ENCODE results near the gene NDUFA1.
"Not testable (repeated sequence)": the region's sequence is repeated elsewhere in the genome, so short reads cannot be mapped to it uniquely, and the experiment has no call there.

Gene NDUFA1

GRCh38 chrX:119871599-119872395 is at the start of gene NDUFA1, which contains the start of gene RNF113A:
Gene NDUFA1, plus strand, starts transcription at chrX:119871832. Its CDS starts 80 bp downstream, at chrX:119871912.
Gene RNF113A, minus strand, starts transcription at chrX:119871733. Its CDS starts 120 bp downstream, at chrX:119871613.
- Histone ChIP-seq H3K36me3 (ENCODE audit: control insufficient read depth, insufficient read depth, low read length) (no peaks in the 10 kb centered on the region), H3K4me1 (ENCODE audit: control insufficient read depth, insufficient read depth, low read length) (no peaks in the 10 kb centered on the region), H3K27me3 (ENCODE audit: control insufficient read depth, insufficient read depth, low read length) (no peaks in the 10 kb centered on the region), H3K9me3 (ENCODE audit: control insufficient read depth, low read length) (no peaks in the 10 kb centered on the region), H3K4me3 (ENCODE audit: low read length) (peak within 1 kb of the TSS; percentile 82), H3K9ac (ENCODE audit: low read length) (peak within 1 kb of the TSS; percentile 95)

GRCh38 chrX:119824221-119824620 is 47.4 kb upstream of the NDUFA1 start:
- not testable (repeated sequence) for H3K4me1 ChIP-seq (ENCODE audit: control insufficient read depth, insufficient read depth, low read length); H3K9ac ChIP-seq (ENCODE audit: low read length); H3K27me3 ChIP-seq (ENCODE audit: control insufficient read depth, insufficient read depth, low read length); H3K9me3 ChIP-seq (ENCODE audit: control insufficient read depth, low read length); H3K4me3 ChIP-seq (ENCODE audit: low read length); H3K36me3 ChIP-seq (ENCODE audit: control insufficient read depth, insufficient read depth, low read length)

GRCh38 chrX:119826399-119826959 is 45.2 kb upstream of the NDUFA1 start:
- Histone ChIP-seq H3K36me3 (ENCODE audit: control insufficient read depth, insufficient read depth, low read length) (no peaks in the 10 kb centered on the region), H3K4me1 (ENCODE audit: control insufficient read depth, insufficient read depth, low read length) (peaks cover 4% of the 10 kb centered on the region), H3K9ac (ENCODE audit: low read length) (no peak overlapping the region), H3K27me3 (ENCODE audit: control insufficient read depth, insufficient read depth, low read length) (no peaks in the 10 kb centered on the region), H3K4me3 (ENCODE audit: low read length) (no peak overlapping the region), H3K9me3 (ENCODE audit: control insufficient read depth, low read length) (no peaks in the 10 kb centered on the region)

GRCh38 chrX:119828446-119828845 is 43.2 kb upstream of the NDUFA1 start:
- Histone ChIP-seq H3K4me1 (ENCODE audit: control insufficient read depth, insufficient read depth, low read length) (peaks cover 4% of the 10 kb centered on the region), H3K27me3 (ENCODE audit: control insufficient read depth, insufficient read depth, low read length) (no peaks in the 10 kb centered on the region), H3K9me3 (ENCODE audit: control insufficient read depth, low read length) (no peaks in the 10 kb centered on the region), H3K4me3 (ENCODE audit: low read length) (no peak overlapping the region), H3K36me3 (ENCODE audit: control insufficient read depth, insufficient read depth, low read length) (no peaks in the 10 kb centered on the region), H3K9ac (ENCODE audit: low read length) (no peak overlapping the region)

- no peaks in the 10 kb centered on the region for H3K9me3 ChIP-seq (ENCODE audit: control insufficient read depth, low read length)
- H3K4me1 ChIP-seq (ENCODE audit: control insufficient read depth, insufficient read depth, low read length) = no peaks in the 10 kb centered on the region
- H3K36me3 ChIP-seq (ENCODE audit: control insufficient read depth, insufficient read depth, low read length) = no peaks in the 10 kb centered on the region
- H3K9ac ChIP-seq (ENCODE audit: low read length) = no peak overlapping the region
- H3K4me3 ChIP-seq (ENCODE audit: low read length) = no peak overlapping the region
- H3K27me3 ChIP-seq (ENCODE audit: control insufficient read depth, insufficient read depth, low read length) = no peaks in the 10 kb centered on the region
These were observed 37.7 kb upstream of the NDUFA1 start for GRCh38 chrX:119833905-119834304.

GRCh38 chrX:119852382-119853353 is 19.0 kb upstream of the NDUFA1 start, which contains the start of gene UPF3B:
Gene UPF3B, minus strand, starts transcription at chrX:119852963. Its CDS starts 35 bp downstream, at chrX:119852928.
- Histone ChIP-seq H3K4me3 (ENCODE audit: low read length) (peak within 1 kb of the TSS; percentile 67), H3K36me3 (ENCODE audit: control insufficient read depth, insufficient read depth, low read length) (no peaks in the 10 kb centered on the region), H3K27me3 (ENCODE audit: control insufficient read depth, insufficient read depth, low read length) (no peaks in the 10 kb centered on the region), H3K9me3 (ENCODE audit: control insufficient read depth, low read length) (no peaks in the 10 kb centered on the region), H3K4me1 (ENCODE audit: control insufficient read depth, insufficient read depth, low read length) (no peaks in the 10 kb centered on the region), H3K9ac (ENCODE audit: low read length) (peak within 1 kb of the TSS; percentile 88)

GRCh38 chrX:119853444-119853843 is 18.2 kb upstream of the NDUFA1 start:
- no peaks in the 10 kb centered on the region for H3K36me3 ChIP-seq (ENCODE audit: control insufficient read depth, insufficient read depth, low read length)
- H3K9me3 ChIP-seq (ENCODE audit: control insufficient read depth, low read length) = no peaks in the 10 kb centered on the region
- H3K4me3 ChIP-seq (ENCODE audit: low read length) = no peak overlapping the region
- no peaks in the 10 kb centered on the region for H3K27me3 ChIP-seq (ENCODE audit: control insufficient read depth, insufficient read depth, low read length)
- no peaks in the 10 kb centered on the region for H3K4me1 ChIP-seq (ENCODE audit: control insufficient read depth, insufficient read depth, low read length)
- no peak overlapping the region for H3K9ac ChIP-seq (ENCODE audit: low read length)

- Histone ChIP-seq H3K9ac (ENCODE audit: low read length) (peak overlapping the region; percentile 95), H3K9me3 (ENCODE audit: control insufficient read depth, low read length) (no peaks in the 10 kb centered on the region), H3K36me3 (ENCODE audit: control insufficient read depth, insufficient read depth, low read length) (no peaks in the 10 kb centered on the region), H3K4me3 (ENCODE audit: low read length) (peak overlapping the region; percentile 82), H3K4me1 (ENCODE audit: control insufficient read depth, insufficient read depth, low read length) (no peaks in the 10 kb centered on the region), H3K27me3 (ENCODE audit: control insufficient read depth, insufficient read depth, low read length) (no peaks in the 10 kb centered on the region)
These were observed 953 bp upstream of the NDUFA1 start for GRCh38 chrX:119870626-119871131.

- H3K4me3 ChIP-seq (ENCODE audit: low read length) = peak overlapping the region; percentile 82
- H3K27me3 ChIP-seq (ENCODE audit: control insufficient read depth, insufficient read depth, low read length) = no peaks in the 10 kb centered on the region
- peak overlapping the region; percentile 95 for H3K9ac ChIP-seq (ENCODE audit: low read length)
- H3K4me1 ChIP-seq (ENCODE audit: control insufficient read depth, insufficient read depth, low read length) = no peaks in the 10 kb centered on the region
- no peaks in the 10 kb centered on the region for H3K36me3 ChIP-seq (ENCODE audit: control insufficient read depth, insufficient read depth, low read length)
- no peaks in the 10 kb centered on the region for H3K9me3 ChIP-seq (ENCODE audit: control insufficient read depth, low read length)
These were observed 410 bp upstream of the NDUFA1 start for GRCh38 chrX:119871245-119871598.

GRCh38 chrX:119878740-119879139 is 7.1 kb downstream of the NDUFA1 start:
- Histone ChIP-seq H3K36me3 (ENCODE audit: control insufficient read depth, insufficient read depth, low read length) (no peaks in the 10 kb centered on the region), H3K27me3 (ENCODE audit: control insufficient read depth, insufficient read depth, low read length) (no peaks in the 10 kb centered on the region), H3K9me3 (ENCODE audit: control insufficient read depth, low read length) (no peaks in the 10 kb centered on the region), H3K4me1 (ENCODE audit: control insufficient read depth, insufficient read depth, low read length) (no peaks in the 10 kb centered on the region), H3K4me3 (ENCODE audit: low read length) (no peak overlapping the region), H3K9ac (ENCODE audit: low read length) (no peak overlapping the region)

GRCh38 chrX:119880076-119880475 is 8.4 kb downstream of the NDUFA1 start:
- H3K4me3 ChIP-seq (ENCODE audit: low read length) = no peak overlapping the region
- H3K27me3 ChIP-seq (ENCODE audit: control insufficient read depth, insufficient read depth, low read length) = no peaks in the 10 kb centered on the region
- H3K36me3 ChIP-seq (ENCODE audit: control insufficient read depth, insufficient read depth, low read length) = no peaks in the 10 kb centered on the region
- no peaks in the 10 kb centered on the region for H3K4me1 ChIP-seq (ENCODE audit: control insufficient read depth, insufficient read depth, low read length)
- no peaks in the 10 kb centered on the region for H3K9me3 ChIP-seq (ENCODE audit: control insufficient read depth, low read length)
- no peak overlapping the region for H3K9ac ChIP-seq (ENCODE audit: low read length)

Measured in mucosa of stomach (tissue), 1 donor.